MM.1S (cell line): ENCODE results near the gene MED13L.

Experiments used
- EZH2 ChIP-seq: fragments of 300-600 bp; sonication (generic); optimal IDR thresholded peaks from 2 replicates; pipeline ENCODE3; 2017; ENCODE audit warnings: low read depth, mild to moderate bottlenecking, antibody characterized with exemption, low read length, mixed read lengths
- EZH2phosphoT487 ChIP-seq: fragments of 300-600 bp; sonication (generic); IDR thresholded peaks from 2 replicates; pipeline ENCODE4 v1.6.1; 2018; ENCODE audit warnings: antibody characterized with exemption, low read length
- TF ChIP-seq, protein P1 (sequence below): fragments of 300-600 bp; sonication (generic); IDR thresholded peaks from 2 replicates; pipeline ENCODE4 v1.5.1; 2016; ENCODE audit warnings: antibody characterized with exemption, low read length, mixed read lengths

DNA sequence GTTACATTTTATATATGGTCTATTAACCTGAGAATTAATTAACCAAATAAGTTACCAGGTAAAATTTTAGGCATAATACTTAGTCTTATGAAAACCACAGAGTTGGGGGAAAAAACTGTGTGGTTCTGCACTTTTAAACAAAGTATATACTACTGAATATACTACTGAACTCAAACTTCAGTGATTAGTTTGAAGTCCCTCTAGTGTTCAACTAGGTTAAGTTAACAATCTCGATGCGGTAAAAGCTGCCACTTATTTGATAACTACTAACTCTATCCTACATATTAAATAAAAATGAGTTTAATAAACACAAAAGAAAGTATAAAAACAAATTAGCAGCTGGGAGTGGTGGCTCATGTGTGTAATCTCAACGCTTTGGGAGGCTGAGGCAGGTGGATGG, 56.7 kb downstream of the MED13L start:
- TF ChIP-seq, protein P1, sequence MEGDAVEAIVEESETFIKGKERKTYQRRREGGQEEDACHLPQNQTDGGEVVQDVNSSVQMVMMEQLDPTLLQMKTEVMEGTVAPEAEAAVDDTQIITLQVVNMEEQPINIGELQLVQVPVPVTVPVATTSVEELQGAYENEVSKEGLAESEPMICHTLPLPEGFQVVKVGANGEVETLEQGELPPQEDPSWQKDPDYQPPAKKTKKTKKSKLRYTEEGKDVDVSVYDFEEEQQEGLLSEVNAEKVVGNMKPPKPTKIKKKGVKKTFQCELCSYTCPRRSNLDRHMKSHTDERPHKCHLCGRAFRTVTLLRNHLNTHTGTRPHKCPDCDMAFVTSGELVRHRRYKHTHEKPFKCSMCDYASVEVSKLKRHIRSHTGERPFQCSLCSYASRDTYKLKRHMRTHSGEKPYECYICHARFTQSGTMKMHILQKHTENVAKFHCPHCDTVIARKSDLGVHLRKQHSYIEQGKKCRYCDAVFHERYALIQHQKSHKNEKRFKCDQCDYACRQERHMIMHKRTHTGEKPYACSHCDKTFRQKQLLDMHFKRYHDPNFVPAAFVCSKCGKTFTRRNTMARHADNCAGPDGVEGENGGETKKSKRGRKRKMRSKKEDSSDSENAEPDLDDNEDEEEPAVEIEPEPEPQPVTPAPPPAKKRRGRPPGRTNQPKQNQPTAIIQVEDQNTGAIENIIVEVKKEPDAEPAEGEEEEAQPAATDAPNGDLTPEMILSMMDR = no peak
- TF ChIP-seq EZH2 = no peak
- no peak for TF ChIP-seq EZH2phosphoT487
